Pons (tissue), 1 donor: ENCODE data around the gene PRC1.

Experiments used
- DNase-seq: peaks from one replicate; pipeline ENCODE4 v3.0.0-alpha.2; 2016; ENCODE audit warnings: low spot score

Gene PRC1

DNA sequence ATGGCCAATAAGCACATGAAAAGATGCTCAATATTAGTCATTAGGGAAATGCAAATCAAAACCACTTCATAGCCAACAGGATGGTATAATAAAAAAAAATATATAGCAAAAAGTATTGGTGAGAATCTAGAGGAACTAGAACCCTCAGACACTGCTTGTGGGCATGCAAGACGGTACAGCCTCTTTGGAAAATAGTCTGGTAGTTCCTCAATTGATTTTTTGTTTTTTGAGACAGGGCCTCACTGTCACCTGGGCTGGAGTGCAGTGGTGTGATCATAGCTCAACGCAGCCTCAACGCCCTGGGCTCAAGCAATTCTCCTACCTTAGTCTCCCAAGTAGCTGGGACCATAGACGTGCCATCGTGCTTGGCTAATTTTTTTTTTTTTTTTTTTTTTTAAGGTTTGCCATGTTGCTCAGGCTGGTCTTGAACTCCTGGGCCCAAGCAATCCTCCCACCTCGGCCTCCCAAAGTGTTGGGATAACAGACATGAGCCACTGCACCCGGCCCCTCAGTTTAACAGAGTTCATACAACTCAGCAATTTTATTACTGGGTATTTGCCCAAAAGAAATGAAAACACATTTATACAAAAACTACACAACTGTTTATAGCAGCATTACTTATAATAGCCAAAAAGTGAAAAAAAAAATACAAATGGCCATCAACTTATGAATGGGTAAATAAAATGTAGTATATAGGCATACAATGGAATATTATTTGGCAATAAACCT, 5.1 kb downstream of the PRC1 start:
- DNase-seq, result no peak

DNA sequence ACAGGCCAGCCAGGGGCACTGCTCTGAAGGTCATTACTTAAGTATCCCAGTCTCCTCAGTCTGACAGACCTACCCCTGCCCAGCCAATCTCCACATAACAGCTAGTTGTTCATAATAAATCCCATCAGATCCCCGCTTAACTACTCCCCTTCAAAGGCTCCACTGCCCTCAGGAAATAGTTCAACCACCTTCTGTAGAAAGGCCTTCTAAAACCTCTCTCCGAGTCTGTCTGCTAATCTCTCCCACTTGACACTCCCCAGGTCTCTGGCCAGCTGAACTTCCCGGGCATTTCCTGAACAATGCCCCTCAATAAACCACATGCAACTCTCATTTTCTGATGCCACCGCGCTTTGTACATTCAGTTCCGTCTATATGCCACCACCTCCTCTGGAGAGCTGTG, 6.0 kb downstream of the PRC1 start:
- no peak for DNase-seq

DNA sequence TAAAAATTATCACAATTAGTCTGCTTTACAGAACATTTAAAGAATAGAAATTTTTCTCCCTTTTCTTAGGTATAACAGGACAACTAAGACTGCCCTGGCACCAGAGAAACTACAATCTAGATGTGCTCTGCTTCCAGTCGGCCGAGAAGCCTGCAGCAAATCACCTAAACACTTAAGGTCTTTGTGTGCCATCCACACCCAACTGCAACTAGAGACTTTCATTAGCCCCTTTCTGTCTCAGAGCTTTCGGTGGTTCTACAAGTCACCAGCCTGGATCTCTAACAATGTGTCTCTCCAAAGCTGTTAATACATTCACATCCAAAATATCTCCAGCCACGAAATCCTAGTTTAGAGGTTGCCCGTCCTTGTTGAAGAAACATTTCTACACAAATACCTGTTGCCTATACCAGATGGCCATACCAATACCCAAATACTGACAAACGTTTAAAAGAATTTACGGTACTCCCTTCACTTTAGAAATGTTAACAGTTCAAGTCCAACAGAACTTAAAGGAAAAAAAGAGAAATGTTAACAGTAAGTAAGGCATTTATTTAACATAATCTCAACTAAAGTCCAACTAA, 6.7 kb downstream of the PRC1 start:
- no peak for DNase-seq

DNA sequence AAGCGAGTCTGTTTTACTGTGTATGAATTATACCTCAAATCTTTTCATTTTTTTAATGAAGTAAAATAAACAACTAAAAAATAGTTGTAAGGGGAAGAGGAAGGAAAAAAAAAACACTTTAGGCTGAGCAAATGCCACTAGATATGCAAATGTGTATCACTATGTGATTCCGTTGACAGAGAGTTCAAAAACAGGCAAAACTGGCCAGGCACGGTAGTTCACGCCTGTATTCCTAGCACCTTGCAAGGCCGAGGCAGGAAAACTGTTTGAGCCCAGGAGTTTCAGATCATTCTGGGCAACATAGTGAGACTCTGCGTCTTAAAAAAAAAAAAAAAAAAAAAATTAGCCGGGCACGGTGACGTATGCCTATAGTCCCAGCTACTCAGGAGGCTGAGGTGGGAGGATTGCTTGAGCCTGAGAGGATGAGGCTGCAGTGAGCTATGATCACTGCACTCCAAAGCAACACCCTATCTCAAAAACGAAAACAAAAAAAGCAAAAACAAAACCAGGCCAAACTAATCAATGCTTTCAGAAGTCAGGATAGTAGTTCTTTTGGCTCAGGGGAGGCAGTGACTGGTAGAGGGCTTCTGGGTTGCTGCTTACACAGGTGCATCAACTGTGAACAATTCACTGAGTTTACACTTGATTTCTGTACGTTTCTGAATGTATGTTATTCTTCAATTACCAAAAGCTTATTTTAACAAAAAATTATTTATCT, 7.4 kb downstream of the PRC1 start:
- no peak for DNase-seq

DNA sequence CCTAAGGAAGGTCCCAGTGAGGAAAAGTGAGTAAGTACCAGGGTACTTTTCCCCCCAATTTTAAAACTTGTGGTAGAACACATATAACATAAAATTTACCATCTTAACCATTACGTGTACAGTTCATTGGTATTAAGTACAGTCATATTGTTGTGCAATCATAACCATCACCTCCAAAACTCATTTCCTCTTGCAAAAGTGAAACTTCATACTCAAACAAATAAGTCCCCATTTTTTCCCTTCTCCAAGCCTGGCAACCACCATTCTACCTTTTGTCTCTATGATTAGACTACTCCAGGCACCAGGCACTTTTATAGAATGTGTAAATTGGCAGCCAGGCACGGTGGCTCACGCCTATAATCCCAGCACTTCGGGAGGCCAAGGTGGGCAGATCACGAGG, 12.2 kb downstream of the PRC1 start:
- no peak for DNase-seq

DNA sequence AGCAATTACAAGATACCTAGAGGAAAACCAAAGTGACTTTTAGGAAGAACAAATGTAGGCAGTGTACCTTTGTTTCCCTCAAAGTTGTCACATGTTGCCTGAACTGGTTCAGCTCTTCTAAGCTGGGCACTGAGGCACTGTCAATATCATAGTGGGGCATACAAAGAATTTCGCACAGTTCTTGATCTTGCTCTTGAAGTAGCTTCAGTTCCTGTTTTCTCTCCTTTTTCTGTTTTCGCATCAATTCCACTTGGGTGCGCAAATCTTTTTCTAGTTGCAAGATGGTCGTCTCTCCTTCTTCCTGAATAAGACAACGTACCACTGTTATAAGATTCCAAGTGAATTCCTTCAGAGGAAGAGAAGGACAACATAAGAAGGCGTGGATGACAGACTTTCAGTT, 12.7 kb downstream of the PRC1 start:
- no peak for DNase-seq

DNA sequence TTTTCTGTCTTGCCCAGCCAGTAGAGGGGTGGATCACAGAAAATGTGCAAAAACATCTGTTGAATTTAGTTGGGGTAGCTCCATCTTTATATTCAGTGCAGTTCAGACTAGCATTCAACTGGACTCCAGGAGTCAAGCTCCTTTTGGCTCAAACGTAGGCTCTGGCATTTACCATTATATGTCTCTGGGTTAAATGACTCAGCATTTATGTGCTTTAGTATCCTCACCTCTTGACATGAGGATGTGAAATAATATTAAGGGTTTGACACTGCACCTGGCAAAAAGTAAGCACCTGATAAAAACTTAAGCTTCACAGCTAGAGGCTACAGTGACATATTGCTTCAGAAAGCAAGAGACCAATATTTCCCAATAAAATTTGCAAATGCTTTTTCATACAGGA, 14.8 kb downstream of the PRC1 start:
- DNase-seq, result no peak

DNA sequence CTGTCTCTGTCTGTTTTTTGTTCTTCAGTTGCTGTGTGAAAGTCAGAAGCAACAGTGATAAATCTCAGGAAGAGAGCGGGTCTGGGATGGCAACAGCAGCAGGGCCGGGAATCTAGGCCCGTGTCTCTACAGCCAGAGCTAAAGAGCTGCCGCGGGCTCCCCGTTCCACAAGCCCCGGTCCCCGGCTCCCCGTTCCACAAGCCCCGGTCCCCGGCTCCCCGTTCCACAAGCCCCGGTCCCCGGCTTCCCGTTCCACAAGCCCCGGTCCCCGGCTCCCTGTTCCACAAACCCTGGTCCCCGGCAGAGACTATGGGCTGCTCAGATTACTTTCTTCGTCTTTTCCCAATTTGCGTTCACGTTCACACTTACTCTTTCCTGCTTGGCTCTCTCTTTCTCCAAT, 20.1 kb downstream of the PRC1 start:
- no peak for DNase-seq

DNA sequence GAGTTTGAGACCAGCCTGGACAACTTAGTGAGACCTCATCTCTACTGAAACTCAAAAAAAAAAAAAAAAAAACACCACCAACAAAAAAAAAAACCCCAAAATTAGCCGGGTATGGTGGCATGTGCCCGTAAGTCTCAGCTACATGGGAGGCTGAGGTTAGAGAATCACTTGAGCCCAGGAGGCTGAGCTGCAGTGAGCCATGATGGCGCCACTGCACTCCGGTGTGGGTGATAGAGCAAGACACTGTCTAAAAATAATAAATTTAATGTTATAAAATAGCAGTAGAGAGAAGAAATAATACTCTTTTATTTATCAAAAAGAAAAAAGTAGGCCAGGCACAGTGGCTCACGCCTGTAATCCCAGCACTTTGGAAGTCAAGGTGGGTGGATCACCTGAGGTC, 22.2 kb downstream of the PRC1 start:
- DNase-seq, result no peak

DNA sequence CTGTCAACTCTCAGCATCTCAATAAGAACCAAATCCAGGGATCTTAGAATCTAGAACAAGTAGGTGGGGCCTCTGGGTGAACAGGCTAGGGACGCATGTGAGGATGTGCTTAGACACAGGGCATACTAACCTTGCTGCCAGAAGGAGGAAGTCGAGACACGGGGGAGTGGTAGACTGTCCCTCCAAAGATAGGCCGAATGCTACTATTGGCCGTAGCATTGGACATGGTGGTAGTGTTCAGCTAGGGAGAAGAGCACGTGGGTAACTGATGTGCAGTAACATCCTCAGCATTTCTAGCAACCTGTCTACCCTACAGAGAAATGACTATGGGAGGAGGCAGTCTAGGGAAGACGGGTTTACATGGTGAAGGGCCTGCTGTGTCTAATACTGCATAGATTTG, 24.1 kb downstream of the PRC1 start:
- DNase-seq, result no peak

DNA sequence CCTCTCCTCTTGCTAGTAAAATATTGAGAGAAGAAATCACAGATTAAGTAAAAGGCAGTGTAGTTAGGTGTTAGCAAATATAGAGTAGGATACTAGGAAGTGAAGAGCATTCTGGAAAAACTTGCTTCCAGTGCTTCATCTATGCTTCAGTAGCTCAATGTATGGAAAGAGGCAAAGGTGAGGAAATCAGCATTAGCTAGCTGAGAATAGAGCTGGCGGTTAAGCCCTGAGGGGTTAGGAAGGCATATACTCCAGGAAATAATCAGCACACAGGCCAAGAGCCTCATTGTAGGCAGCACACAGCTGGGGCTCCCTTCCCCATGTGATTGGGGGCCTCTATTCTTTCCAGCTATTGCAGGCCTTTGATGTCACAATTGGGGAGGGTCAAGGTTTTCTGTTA, 25.9 kb downstream of the PRC1 start:
- no peak for DNase-seq

DNA sequence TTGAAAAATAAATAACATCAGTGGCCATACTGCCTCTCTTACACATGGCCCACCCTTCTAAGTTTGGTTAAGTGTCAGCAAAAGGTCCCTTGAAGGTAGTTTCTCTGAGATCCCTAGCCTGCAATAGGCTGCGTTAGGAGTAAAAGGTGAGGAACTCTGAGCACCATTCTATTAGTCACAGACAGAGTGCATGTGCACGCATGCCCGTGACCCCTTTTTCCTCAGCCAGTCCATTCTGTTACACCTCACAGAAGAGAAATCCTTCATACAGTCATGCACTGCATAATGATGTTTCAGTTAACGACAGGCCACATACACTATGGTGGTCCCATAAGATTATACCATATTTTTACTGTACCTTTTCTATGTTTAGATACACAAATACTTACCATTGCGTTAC, 27.1 kb downstream of the PRC1 start:
- DNase-seq, result no peak

DNA sequence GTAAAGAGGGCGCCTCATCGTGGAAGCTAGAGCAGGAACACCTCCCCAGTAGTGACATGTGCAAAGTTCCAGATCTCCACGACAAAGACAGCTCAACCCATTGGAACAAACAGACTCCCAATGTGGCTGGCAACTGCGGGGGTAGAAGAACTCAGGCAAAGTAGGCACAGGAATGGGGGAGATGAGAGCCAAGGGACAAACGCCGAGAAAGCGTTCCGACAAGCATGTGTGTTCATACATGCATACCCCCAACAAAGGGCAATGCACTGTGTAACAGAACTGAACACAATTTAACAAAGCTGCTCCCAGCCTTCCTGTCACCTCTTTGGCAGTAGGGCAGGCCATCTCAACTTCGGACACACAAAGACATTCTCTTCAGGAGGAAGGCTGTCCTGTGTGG, 28.1 kb downstream of the PRC1 start:
- DNase-seq, result no peak

DNA sequence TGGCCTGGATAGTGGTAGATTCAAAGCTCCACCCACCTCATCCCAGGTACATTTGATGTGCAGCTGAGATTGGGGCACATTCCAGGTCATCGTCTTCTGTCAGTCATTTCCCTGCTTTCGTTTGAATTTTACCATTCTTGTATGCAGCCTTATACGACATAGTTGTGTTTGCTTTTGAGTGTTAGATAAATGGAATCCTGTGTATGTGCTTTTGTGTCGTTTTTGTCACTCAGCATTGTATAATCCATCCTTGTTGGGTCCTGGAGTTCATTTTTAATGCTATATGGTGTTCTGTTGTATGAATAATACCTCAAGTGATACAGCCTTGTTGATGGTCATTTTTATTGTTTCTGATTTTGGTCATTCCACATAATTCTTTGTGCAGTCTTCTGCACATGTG, 32.3 kb downstream of the PRC1 start:
- no peak for DNase-seq

DNA sequence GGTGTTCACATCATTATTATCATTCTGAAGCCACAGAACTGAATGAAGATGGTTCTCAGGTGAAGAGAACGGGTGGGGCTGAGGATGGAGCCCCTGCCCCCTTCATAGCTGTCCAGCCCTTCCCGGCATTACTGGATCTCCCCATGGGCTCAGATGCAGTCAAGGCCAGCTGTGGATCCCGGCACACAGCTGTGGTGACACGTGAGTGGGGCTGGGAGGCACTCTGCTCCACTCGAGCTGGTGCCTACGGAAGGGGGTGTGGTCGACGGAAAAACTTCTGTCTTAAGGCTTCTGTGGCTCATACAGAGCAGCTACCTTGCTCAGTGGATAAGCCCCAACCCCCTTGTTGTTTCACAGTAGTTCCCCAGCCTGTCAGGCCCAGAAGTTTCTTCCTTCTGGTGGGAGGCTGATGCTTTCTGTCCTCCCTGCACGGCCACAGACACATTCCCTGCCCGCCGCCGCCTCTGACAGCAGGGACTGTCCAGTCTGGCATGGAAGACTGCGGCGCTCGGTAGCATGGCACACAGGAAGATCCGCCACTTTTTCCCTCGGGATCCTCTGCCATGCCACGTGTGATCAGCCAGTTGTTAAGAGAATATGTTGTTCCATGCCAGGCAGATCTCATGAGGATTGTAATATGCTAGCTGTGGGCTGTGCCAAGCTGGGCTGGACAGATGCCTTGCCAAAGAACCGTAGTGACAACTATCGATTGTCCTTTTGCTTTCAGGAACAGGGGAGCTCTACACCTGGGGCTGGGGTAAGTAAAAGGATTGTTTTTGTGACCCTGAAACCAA, 33.8 kb downstream of the PRC1 start:
- no peak for DNase-seq

DNA sequence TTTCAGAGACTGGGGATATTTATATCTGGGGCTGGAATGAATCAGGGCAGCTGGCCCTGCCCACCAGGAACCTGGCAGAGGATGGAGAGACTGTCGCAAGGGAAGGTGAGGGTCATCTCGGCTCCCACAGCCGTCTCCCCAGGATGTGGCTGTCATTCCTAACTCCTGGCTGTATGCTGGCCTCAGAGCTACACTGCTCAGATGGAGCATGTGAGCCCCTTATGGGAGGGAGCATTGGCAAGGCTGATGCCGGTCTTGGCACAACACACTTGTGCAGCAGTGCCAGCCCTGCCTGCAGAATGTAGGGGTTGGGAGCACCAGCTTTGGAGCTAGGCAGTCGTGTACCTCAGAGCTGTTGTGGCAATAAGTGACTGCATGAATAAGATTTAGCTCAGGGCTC, 34.4 kb downstream of the PRC1 start:
- peak; percentile 64 for DNase-seq

DNA sequence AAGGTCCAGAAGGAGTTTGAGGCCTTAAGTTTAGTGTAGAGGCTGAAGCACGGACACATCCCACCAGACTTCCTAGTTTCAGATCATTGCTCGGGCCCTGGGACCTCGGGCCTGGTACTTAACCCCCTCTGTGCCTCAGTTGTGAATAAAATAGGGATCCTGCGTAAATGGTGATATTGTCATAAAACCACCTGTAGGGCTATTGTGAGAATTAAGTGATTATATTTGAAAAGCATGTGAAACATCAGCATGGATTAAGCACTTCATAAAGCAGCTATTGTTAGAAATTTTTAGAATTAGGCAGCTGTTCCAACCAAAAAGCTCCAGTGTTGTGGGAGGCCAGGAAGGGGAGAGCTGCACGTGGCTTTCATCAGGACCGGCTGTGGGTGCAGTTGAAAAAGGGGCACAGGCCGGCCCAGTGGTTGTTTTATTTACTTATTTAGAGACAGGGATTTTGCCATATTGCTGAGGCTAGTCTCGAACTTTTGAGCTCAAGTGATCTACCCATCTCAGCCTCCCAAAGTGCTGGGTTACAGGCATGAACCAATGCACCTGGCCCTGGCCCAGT, 35.2 kb downstream of the PRC1 start:
- no peak for DNase-seq

DNA sequence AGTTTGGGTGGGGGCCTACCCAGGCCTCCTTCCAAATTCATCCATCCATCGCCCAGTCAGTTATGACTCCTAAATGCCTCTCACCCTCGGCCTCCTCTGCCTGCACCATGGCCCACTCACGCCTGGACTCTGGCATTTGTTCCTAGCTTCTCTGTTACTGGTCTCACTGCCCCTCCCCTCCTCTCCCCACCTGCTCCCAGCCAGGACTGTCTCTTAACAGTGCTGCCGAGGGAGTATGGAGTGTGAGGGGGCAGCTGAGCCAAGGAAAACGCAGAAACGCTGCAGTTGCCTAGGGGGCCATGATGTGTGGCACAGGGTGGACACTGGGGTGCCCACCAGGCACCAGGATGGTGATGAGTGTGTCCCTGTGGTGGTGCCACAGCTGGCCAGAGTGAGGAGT, 36.5 kb downstream of the PRC1 start:
- DNase-seq, result no peak

DNA sequence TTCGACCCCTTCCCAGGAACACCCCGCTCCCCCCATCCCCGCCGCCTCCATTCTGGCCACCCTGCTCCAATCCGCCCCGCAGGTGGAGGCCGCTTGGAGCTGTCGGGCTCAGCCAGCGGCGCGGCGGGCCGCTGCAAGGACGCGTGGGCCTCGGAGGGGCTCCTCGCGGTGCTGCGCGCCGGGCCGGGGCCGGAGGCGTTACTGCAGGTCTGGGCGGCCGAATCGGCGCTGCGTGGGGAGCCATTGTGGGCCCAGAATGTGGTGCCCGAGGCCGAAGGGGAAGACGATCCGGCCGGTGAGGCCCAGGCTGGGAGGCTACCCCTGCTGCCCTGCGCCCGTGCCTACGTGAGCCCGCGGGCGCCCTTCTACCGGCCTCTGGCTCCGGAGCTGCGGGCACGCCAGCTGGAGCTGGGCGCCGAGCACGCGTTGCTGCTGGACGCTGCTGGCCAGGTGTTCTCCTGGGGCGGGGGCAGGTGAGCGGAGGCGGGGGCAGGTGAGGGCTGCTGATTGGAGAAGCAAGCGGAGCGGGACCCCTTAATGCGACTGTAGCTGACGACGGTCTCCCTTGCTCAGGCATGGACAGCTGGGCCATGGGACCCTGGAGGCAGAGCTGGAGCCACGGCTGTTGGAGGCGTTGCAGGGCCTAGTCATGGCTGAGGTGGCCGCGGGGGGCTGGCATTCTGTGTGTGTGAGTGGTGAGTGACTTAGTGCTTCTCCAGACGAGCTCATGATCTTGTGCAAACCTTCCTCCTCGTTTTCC, 37.1 kb downstream of the PRC1 start:
- DNase-seq, result no peak

DNA sequence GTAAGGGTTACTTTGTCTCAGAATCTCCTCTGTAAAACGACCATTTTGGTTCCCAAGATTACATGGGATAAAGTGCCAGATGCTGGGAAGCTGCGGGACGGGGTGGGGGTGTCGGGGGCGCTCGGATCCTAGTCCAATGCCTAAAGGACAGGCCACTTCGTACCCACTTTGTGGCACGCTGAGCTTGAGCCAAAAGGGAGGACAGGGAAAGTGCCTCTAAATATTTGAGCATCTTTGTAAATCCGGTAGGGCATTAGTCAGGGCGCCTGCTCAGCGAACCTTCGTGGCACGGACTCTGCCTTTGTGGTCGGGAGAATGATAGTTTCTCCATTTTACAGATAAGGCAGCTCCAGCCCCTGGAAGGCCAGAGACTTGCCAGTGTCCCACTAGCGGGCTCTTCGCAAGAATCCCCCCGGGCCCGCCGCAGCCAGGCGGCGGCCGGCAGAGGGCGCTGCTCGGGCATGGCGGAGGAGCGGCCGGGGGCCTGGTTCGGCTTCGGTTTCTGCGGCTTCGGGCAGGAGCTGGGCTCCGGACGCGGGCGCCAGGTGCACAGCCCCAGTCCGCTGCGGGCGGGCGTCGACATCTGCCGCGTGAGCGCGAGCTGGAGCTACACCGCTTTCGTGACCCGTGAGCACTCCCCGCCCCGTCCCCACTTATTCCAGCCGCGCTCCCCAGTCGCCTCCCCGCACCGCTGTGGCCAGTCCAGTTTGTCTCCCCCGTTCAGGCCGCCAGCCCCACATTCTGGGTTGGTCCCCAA, 37.9 kb downstream of the PRC1 start:
- no peak for DNase-seq
